T-helper 1 cell (primary cell): Measurements from ENCODE around the gene NHLH2.

Source experiments
- DNase-seq, 5 donors: peaks; one replicate each; pipeline ENCODE4 v3.0.0-alpha.2; 2012 to 2020

The NHLH2 gene

DNA sequence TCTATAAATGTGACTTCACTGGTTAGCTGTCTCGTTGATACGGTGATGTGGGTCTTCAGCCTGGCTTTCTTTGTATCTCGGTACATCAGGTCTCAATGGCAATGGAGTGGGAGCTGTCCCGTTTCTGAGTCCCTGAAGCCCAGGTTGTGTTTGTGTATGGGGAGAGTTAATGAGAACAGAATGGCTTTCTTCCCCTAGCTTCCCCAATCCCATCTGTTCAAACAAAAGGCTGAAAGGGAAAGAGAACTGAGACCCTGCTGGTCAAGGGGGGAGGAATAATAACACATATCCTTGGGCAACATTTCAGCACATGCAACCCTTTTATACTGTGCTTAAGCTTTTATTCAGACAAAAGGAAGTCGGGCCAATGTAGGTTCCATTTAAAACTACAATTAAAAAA, 44.0 kb downstream of the NHLH2 start:
- no peak for DNase-seq

DNA sequence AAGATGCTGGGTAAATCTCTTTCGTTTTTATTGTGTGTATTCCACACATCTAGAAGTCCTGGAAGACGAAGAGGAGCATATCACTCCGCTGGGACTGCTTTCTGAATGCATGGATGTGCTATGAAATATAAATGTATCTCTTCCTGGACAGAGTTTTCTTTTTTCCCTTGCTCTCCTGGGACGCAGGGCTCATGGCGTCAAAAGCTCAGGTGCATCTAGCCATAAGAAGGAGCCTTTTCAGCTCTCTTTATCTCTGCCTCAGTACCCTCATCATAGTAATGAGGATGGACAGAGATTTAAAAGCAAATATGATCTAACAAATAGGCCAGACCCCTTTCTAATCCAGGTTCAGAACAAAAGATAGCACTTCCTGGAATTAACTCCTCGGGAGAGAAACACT, 44.9 kb downstream of the NHLH2 start:
- no peak for DNase-seq

- DNase-seq: no peak
These were observed 45.8 kb downstream of the NHLH2 start for GRCh38 chr1:115794976-115795639.

DNA sequence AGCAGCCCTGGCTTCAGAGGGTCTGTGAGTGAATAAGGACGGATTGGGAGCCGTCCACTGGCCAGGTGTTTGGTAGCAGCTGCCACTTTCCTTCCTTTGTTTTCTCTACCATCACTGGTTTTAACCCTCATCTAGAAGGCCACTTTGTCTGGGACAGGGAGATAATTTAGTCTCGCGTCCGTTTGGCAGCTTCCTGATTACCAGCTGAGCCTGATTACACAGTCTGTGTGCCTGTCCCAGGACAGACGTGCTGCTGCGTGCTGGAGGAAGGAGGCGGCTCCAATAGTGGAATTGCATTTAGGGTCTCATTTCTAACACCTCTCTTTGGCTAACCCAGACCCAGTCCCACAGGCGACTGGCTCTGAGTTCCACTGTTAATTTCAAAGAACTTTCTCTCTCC, 47.8 kb downstream of the NHLH2 start:
- no peak for DNase-seq

- DNase-seq: no peak
These were observed 49.1 kb downstream of the NHLH2 start for GRCh38 chr1:115791816-115792215.

DNA sequence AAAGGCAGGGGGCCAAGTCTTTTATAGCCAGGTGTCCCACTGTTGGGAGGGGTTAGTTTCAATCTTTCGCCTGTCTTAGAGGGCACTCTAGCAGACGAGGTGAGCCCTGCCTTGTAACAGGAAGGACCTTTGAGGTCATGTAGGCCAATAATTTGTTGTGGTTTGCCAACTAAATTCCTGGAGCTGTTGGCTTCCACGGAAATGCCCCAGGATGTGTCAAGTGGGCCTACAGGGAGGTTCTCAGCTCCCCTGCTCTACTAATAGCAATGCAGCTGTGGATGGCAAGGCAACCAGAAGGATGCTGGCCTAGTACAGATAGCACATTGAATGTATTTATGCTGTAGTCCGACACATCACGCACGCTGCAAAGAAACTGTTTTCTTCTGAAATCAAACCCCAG, 50.1 kb downstream of the NHLH2 start:
- no peak for DNase-seq

- DNase-seq: no peak
These were observed 50.6 kb downstream of the NHLH2 start for GRCh38 chr1:115790356-115790755.
